22Rv1 (cell line): Measurements from ENCODE around the gene RPUSD4.

ENCODE experiments used
- H3K27ac ChIP-seq: fragments of 450-650 bp; 2 replicates; pipeline ENCODE4 v1.5.1; 2017
- ZFX ChIP-seq: fragments of 450-650 bp; IDR thresholded peaks from 2 replicates; pipeline ENCODE4 v1.6.1; 2017; ENCODE audit warnings: antibody characterized with exemption, borderline replicate concordance
- TF ChIP-seq, protein P1 (sequence below): fragments of 450-650 bp; IDR thresholded peaks from 2 replicates; pipeline ENCODE4 v1.5.1; 2017; ENCODE audit warnings: mild to moderate bottlenecking

Gene RPUSD4

GRCh38 chr11:126210871-126211235, 597 bp downstream of the RPUSD4 start:
- H3K27ac ChIP-seq, result peak overlapping the region; percentile 55
- TF ChIP-seq, protein P1, sequence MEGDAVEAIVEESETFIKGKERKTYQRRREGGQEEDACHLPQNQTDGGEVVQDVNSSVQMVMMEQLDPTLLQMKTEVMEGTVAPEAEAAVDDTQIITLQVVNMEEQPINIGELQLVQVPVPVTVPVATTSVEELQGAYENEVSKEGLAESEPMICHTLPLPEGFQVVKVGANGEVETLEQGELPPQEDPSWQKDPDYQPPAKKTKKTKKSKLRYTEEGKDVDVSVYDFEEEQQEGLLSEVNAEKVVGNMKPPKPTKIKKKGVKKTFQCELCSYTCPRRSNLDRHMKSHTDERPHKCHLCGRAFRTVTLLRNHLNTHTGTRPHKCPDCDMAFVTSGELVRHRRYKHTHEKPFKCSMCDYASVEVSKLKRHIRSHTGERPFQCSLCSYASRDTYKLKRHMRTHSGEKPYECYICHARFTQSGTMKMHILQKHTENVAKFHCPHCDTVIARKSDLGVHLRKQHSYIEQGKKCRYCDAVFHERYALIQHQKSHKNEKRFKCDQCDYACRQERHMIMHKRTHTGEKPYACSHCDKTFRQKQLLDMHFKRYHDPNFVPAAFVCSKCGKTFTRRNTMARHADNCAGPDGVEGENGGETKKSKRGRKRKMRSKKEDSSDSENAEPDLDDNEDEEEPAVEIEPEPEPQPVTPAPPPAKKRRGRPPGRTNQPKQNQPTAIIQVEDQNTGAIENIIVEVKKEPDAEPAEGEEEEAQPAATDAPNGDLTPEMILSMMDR, result no peak
- no peak for TF ChIP-seq ZFX

DNA sequence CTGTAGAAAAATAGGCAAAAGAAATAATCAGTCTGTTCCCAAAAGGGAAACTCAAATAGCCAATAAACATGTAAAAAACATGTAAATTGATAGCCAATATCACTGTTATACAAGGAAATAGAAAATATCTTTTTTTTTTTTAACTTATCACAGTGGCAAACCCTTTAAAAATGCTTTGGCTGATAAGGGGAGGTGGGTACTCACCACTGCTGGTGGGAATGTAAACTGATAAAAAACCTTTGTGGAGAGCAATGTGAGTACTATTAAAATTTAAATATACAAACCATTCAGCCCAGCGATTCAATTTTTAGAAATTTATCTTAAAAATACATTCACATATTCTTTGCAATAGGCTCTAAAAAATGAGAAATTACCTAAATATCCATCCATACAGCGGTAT, 3.6 kb downstream of the RPUSD4 start:
- H3K27ac ChIP-seq, result no peak overlapping the region
- TF ChIP-seq, protein P1, result no peak
- no peak for TF ChIP-seq ZFX

DNA sequence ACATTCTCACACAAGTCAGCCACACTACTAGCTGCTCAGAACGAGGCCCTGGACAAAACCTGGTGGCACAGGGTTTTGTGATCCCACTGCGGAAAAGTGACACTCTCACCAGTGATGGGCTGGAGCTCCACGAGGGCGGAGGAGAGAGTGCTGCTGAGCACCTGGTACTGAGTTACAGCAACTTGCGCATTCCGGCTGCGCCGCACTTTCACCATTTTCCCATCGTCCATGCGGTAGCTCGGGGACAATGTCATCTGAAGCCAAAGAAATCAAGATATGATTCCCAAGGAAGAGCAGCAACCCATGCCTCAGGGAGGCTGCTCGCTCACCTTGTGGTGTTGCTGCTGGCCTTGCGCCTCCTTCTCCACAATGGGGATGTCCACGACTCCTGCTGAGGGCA, 6.1 kb downstream of the RPUSD4 start:
- no peak overlapping the region for H3K27ac ChIP-seq
- TF ChIP-seq, protein P1, result no peak
- no peak for TF ChIP-seq ZFX

DNA sequence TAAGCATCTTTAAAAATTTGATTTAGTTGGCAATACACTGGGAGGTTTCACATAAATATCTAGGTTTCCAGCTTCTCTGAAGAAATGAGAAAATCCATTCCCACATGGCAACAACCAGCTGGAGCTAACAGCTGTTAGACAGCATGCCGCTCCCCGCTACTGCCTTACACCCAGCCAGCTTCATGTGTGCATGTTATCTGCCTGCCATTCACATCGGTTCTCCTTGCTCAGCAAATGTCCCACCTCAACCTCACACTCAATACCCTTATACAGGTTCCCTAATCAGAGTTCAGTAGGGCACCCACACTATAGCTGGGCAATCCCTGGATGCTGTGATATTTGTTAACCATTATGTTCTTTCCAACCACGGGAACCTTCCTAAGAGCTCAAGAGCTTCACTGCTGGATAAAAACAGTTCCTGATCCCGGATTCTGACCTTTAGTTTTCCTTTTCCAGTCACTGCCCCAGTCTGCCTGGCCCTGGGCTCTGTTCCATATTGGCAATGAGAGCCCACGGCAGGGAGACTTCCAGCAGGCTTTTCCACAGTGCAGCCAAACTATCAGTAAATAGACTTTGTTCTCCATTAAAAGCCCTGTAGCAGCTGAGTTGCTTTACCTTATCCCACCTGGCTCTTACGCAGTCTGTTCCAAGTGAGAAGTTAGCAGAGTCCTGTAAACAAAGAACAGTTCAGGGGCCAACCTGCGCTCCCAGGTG, 8.6 kb downstream of the RPUSD4 start:
- TF ChIP-seq, protein P1, result no peak
- no peak for TF ChIP-seq ZFX
- no peak overlapping the region for H3K27ac ChIP-seq

DNA sequence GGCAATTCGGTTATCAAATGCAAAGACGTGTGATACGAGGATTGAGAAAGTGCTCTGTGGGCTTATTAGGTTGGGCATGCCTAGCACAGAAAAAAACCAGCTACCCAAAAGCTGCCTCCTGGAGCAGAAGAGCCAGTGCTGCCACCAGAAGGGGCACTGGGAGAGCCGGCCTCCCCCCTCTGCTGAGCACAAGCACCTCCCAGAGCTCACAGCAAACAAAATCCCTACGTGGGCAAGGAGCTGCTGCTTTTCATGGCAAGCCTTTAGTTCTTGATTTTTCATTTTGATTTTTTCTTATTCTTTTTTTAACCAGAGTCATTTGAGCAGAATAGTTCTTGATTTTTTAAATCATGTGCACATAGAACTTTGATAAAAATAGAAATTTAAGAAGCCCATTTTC, 12.8 kb downstream of the RPUSD4 start:
- TF ChIP-seq, protein P1, result no peak
- no peak for TF ChIP-seq ZFX
- H3K27ac ChIP-seq, result no peak overlapping the region

- TF ChIP-seq ZFX, result no peak
- TF ChIP-seq, protein P1, result no peak
- H3K27ac ChIP-seq, result no peak overlapping the region
Observed at GRCh38 chr11:126197277-126197939, 14.0 kb downstream of the RPUSD4 start.

DNA sequence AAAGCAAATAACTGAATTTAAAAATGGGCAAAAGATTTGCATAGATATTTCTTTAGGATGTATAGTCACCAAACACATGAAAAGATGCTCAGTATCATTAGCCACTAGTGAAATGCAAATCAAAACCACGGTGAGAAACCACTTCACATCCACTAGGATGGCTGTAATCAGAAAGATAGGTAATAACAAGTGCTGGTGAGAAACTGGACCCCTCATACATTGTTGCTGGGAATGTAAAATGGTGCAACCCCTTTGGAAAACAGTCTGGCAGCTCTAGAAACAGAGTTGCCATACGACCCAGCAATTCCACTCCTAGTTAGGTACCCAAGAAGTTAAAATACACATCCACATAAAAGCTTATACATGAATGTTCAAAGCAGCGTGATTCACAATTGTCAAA, 16.3 kb downstream of the RPUSD4 start:
- TF ChIP-seq, protein P1, result no peak
- TF ChIP-seq ZFX, result no peak
- H3K27ac ChIP-seq, result no peak overlapping the region
